WI38 (cell line): ENCODE results near the gene PPP1R2C.

Experiments
- H3K4me3 ChIP-seq: 2 replicates; pipeline ENCODE4 v1.5.1; 2011; ENCODE audit warnings: low read depth, mild to moderate bottlenecking, control low read depth, low read length
- TF ChIP-seq, protein P1 (sequence below): IDR thresholded peaks from 2 replicates; pipeline ENCODE4 v1.5.1; 2012; ENCODE audit warnings: low read depth, mild to moderate bottlenecking, control low read depth, low read length

PPP1R2C gene

DNA sequence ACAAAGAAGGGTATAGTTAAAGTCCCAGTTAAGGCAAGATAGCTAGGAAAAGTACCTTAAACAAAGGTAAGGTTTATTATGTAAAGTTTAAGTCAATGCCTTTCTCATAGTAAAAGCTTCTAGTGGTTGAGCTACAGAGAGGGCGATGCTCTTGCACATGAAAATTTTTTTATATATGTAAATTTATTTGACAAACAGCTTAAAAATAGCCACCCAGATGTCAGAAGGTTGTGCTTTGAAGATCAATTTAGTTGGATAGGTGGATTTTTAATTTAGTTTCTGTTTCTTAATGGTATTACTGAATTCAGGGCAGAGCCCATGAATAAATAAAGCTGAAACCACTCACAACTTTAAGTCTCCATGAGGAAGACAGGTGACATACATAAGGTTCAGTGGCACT is 29.4 kb upstream of the PPP1R2C start:
- TF ChIP-seq, protein P1, sequence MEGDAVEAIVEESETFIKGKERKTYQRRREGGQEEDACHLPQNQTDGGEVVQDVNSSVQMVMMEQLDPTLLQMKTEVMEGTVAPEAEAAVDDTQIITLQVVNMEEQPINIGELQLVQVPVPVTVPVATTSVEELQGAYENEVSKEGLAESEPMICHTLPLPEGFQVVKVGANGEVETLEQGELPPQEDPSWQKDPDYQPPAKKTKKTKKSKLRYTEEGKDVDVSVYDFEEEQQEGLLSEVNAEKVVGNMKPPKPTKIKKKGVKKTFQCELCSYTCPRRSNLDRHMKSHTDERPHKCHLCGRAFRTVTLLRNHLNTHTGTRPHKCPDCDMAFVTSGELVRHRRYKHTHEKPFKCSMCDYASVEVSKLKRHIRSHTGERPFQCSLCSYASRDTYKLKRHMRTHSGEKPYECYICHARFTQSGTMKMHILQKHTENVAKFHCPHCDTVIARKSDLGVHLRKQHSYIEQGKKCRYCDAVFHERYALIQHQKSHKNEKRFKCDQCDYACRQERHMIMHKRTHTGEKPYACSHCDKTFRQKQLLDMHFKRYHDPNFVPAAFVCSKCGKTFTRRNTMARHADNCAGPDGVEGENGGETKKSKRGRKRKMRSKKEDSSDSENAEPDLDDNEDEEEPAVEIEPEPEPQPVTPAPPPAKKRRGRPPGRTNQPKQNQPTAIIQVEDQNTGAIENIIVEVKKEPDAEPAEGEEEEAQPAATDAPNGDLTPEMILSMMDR = no peak
- H3K4me3 ChIP-seq = no peak overlapping the region

DNA sequence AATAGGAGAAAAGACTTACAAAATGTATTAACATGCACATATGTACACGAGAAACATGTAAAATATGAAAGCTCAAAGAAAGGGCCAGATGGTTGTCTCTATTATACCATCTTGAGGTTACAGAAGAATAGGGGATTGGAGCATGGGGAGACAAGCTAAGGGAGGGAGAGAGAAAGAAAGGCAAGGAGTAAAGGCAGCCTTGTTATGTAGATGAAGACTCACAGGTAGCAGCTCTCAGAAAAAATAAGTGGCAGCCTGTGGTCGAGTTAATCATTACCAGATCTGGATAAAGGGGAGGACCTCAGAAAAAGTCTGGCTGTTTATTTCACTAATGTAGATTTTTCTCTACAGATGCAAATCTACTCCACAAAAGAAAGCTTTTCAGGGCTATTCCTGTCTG is 26.6 kb upstream of the PPP1R2C start:
- no peak overlapping the region for H3K4me3 ChIP-seq
- TF ChIP-seq, protein P1 = no peak

DNA sequence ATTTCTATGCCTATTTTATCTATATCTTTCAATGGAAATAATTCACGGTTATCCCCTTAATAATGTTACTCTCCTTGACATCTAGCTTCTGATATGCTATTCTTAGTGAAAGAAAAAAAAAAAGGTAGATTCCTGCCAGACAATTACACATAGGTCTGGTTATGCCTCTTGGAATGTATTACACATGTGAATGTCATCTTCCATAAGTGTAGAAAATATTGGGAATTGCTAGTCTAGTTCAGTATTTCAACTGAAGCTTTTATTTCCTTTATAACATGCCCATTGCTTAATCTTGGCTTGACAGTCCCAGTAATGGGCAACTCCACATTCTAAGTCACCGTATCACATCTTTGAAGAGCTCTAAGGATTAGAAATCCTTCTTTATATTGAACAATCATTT is 25.4 kb upstream of the PPP1R2C start:
- H3K4me3 ChIP-seq = no peak overlapping the region
- TF ChIP-seq, protein P1 = no peak

DNA sequence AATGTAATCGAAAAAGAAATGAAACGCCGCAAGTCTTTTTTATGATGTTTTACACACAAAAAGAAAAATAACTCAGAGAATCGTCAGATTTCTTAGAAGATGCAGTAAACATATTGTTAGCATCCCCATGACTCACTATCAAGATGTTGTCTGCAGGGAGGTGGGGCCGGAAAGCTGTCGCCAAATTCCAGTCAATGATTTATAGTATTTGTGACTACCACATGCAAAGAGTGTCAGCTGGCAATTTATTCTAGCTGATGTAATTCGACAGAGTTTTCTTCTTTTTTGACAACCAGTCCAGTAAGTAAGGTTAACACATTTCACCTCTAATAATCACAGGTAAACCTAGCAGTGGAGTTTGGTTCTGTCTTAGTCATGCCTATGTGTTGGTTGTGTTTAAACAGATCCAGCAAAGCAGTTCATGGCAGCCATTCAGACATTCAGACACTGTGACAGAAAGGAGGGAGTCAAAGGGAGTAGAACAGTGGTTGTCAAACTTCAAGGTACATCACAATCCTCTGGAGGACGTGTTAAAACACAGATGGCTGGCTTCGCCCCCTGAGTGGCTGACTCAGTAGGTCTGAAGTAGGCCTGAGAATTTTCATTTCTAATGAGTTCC is 19.8 kb upstream of the PPP1R2C start:
- TF ChIP-seq, protein P1 = no peak

DNA sequence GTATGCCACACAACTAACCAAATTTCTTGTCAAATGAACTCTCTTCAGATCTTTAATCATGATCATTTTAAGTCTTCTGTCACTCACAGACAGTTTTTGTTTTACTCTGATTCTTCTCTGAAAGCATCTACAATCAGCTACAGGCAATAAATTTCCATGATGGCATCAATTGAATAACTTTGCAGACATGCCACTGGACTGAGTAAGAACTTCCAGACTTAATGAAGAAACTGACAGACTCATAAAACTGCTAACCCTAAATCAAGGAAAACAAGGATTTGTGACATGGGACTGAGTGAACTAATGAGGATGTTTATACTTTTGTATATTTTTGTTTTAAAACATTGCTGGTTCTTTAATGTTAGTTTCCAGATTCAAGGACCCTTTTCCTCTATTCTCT is 5.5 kb upstream of the PPP1R2C start:
- H3K4me3 ChIP-seq = no peak overlapping the region
- TF ChIP-seq, protein P1 = no peak

More for the DNA sequence above, 19.8 kb upstream of the PPP1R2C start:
- no peak overlapping the region for H3K4me3 ChIP-seq

DNA sequence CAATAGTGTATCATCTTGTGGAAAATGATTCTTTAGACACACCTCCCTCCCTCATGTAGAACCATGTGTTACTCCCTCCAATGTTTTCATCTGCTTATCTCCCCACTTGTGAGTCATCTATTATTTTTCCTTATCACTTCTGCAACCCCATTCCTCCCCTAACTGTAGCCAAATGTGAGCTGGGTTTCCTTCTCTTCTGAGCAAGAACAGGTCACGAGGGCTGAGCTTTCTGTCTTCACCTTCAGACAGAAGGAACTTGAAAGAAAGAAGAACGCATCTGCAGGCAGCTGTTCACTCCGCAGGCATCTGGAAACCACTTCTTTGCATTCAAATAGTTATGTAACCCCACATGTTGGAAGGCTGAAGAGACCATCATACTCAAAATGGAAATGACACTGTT is 1.8 kb downstream of the PPP1R2C start:
- TF ChIP-seq, protein P1 = no peak
- no peak overlapping the region for H3K4me3 ChIP-seq

DNA sequence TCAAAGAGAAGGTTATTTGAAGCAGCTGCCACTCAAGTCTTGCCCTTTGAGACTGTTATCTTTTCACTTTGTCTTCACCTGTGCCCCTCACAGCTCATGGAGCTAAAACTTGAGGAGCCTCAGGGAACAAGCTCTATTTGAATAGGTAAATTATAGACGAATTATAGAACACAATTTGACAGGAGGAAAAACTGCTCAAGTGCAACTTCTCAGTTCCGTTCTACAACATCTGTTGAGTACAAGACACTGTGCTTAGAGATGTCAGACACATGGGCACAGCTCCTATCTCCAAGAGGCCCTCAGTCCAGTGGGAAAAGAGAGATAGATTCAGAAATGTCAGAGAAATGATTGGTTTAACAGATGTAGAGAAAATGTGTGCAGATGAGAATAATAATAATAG is 5.1 kb downstream of the PPP1R2C start:
- no peak overlapping the region for H3K4me3 ChIP-seq
- TF ChIP-seq, protein P1 = no peak
